Measurements from ENCODE around the gene TBC1D4.

The TBC1D4 gene

DNA sequence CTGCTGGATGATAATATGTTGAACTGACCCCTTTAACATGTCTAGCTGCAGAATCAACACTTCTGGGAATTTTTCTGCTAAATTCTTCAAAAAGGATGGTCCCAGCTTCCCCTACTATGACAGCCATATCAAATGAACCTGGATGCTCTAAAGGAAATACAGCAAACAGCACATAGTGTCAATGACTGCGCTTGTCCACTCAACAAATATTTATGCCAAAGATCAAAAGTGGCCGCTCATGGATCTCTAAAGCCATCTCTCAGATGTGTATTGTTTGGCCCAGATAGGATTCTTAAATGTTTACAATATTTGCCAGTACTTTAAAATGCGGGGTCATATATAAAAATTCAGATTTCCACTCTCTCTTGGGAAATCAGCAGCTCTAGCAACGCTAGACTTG is 3.3 kb downstream of the TBC1D4 start:
- no peak overlapping the region for H3K4me3 ChIP-seq (ENCODE audit: low read depth, low read length)
- TF ChIP-seq, protein P1, sequence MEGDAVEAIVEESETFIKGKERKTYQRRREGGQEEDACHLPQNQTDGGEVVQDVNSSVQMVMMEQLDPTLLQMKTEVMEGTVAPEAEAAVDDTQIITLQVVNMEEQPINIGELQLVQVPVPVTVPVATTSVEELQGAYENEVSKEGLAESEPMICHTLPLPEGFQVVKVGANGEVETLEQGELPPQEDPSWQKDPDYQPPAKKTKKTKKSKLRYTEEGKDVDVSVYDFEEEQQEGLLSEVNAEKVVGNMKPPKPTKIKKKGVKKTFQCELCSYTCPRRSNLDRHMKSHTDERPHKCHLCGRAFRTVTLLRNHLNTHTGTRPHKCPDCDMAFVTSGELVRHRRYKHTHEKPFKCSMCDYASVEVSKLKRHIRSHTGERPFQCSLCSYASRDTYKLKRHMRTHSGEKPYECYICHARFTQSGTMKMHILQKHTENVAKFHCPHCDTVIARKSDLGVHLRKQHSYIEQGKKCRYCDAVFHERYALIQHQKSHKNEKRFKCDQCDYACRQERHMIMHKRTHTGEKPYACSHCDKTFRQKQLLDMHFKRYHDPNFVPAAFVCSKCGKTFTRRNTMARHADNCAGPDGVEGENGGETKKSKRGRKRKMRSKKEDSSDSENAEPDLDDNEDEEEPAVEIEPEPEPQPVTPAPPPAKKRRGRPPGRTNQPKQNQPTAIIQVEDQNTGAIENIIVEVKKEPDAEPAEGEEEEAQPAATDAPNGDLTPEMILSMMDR (IDR thresholded peaks at IDR 0.05; ENCODE audit: control insufficient read depth, extremely low read depth, insufficient read depth), result no peak
- DNase-seq (ENCODE audit: low read depth), result no peak

DNA sequence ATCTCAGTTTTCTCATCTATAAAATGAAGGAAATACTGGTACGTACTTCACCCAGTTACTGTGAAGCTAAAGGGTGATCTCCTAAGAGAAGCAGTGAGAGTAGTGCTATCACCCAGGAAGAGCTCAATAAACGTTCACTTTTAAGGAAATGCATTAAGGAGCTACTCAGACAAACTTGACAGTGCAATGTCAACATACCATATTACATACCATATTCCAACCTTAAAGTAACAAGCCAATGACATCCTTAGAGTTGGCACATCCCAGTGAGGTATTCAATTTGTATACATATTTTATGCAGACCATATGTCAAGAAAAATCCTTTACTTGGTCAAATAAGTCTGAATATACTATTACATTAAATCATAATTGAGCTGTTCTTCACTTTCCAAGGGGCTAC is 7.0 kb downstream of the TBC1D4 start:
- H3K4me3 ChIP-seq (ENCODE audit: low read depth, low read length), result no peak overlapping the region
- TF ChIP-seq, protein P1 (IDR thresholded peaks at IDR 0.05; ENCODE audit: control insufficient read depth, extremely low read depth, insufficient read depth), result no peak
- DNase-seq (ENCODE audit: low read depth), result no peak

DNA sequence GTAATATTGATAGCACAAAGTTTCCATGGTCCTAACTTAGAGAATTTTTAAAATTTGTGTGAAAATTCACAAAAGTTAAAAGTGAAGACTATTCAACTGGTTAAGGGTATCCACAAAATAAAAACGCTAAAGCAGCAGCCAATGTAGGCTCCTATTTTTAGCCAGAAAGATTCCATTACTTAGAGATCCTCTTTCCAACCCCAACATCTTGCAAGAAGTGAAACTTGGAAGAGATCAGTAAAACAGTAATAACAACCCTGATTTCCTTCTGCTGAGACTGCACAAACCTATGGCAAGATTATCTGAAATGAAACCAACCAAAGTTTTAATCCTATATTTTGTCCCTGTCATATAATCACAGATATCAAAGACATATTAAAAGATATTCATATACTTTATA is 8.5 kb downstream of the TBC1D4 start:
- no peak overlapping the region for H3K4me3 ChIP-seq (ENCODE audit: low read depth, low read length)
- TF ChIP-seq, protein P1 (IDR thresholded peaks at IDR 0.05; ENCODE audit: control insufficient read depth, extremely low read depth, insufficient read depth), result no peak
- DNase-seq (ENCODE audit: low read depth), result no peak

DNA sequence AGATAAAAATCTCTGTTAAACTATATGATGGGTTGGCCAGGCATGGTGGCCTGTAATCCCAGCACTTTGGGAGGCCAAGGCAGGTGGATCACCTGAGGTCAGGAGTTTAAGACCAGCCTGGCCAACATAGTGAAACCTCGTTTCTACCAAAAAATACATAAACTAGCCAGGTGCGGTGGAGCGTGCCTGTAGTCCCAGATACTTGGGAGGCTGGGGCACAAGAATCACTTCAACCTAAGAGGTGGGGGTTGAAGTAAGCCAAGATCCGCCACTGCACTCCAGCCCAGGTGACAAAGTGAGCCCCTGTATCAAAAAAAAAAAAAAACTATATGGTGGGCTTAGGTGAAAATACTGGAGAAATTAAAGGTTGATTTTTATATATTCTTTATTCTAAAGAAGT is 11.3 kb downstream of the TBC1D4 start:
- no peak for DNase-seq (ENCODE audit: low read depth)
- no peak overlapping the region for H3K4me3 ChIP-seq (ENCODE audit: low read depth, low read length)
- TF ChIP-seq, protein P1 (IDR thresholded peaks at IDR 0.05; ENCODE audit: control insufficient read depth, extremely low read depth, insufficient read depth), result no peak

DNA sequence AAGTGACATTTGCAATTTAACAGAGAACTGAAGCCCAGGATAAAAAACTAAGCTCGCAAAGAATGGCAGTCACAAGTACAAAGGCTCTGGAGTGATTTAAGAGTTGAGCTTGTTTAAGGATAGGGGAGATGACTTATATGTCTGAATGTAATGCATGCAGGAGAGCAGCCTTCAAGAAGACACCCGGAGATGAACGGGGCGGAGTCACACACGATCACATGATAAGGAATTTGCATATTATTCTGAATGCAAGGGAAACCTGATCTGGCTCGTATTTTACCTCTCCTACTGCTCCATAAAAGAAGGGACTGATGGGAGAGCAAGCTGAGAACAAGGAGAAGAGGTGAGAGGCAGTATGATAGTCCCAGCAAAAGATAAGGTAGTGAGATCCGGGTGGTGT is 12.9 kb downstream of the TBC1D4 start:
- no peak for DNase-seq (ENCODE audit: low read depth)
- no peak overlapping the region for H3K4me3 ChIP-seq (ENCODE audit: low read depth, low read length)
- TF ChIP-seq, protein P1 (IDR thresholded peaks at IDR 0.05; ENCODE audit: control insufficient read depth, extremely low read depth, insufficient read depth), result no peak

DNA sequence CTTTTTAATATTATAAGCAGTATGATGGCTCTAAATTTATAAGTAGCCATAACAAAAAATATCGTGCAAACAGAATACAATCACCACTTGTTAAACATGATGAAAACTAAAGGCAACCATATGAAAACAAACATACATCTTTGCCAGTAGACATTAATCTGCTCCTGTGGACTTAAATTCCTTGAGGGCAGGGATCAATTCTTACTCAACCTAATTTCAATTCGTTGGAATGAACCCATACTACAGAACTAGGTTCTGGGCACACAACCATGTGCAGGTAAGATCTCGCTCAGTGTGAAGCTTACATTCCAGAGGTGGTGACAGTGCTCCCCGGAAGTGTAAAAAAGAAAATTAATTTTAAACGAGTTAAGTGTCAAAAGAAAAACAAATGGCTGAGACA is 13.4 kb downstream of the TBC1D4 start:
- TF ChIP-seq, protein P1 (IDR thresholded peaks at IDR 0.05; ENCODE audit: control insufficient read depth, extremely low read depth, insufficient read depth), result no peak
- no peak for DNase-seq (ENCODE audit: low read depth)

DNA sequence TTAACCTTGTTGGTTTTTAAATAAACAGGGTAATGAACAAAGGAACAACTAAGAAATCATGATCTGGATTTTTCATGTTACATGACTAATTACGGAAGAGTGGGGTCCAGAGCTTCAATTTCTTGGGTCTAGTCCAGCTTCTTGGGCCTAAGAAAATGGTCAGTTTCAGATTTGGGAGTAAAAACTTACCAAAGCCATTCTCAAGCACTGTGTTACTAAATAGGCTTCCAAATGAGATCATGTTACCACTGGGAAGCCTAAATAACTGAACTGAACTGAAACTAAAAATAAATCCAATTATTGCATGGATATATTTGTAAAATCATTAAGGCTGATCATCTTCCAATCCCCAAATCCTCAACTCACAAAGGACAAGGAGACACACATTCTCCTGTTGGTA is 13.9 kb downstream of the TBC1D4 start:
- DNase-seq (ENCODE audit: low read depth), result no peak
- TF ChIP-seq, protein P1 (IDR thresholded peaks at IDR 0.05; ENCODE audit: control insufficient read depth, extremely low read depth, insufficient read depth), result no peak
- no peak overlapping the region for H3K4me3 ChIP-seq (ENCODE audit: low read depth, low read length)

More for the DNA sequence above, 13.4 kb downstream of the TBC1D4 start:
- H3K4me3 ChIP-seq (ENCODE audit: low read depth, low read length), result no peak overlapping the region

Measured in LNCaP clone FGC (cell line).